Epithelial cell of prostate (primary cell): ENCODE results near the gene DNAH1.
A peak's percentile ranks its signal among the peaks of the same experiment; 100 is the strongest.
"Not testable (repeated sequence)": the region's sequence is repeated elsewhere in the genome, so short reads cannot be mapped to it uniquely, and the experiment has no call there.

Source experiments
- DNase-seq: peaks from one replicate; pipeline ENCODE4 v3.0.0-alpha.2; 2011; ENCODE audit warnings: low read depth, low spot score
- H3K27ac ChIP-seq: fragments of 450-650 bp; 2 replicates; pipeline ENCODE4 v1.5.1; 2017; ENCODE audit warnings: mild to moderate bottlenecking

Gene DNAH1

DNA sequence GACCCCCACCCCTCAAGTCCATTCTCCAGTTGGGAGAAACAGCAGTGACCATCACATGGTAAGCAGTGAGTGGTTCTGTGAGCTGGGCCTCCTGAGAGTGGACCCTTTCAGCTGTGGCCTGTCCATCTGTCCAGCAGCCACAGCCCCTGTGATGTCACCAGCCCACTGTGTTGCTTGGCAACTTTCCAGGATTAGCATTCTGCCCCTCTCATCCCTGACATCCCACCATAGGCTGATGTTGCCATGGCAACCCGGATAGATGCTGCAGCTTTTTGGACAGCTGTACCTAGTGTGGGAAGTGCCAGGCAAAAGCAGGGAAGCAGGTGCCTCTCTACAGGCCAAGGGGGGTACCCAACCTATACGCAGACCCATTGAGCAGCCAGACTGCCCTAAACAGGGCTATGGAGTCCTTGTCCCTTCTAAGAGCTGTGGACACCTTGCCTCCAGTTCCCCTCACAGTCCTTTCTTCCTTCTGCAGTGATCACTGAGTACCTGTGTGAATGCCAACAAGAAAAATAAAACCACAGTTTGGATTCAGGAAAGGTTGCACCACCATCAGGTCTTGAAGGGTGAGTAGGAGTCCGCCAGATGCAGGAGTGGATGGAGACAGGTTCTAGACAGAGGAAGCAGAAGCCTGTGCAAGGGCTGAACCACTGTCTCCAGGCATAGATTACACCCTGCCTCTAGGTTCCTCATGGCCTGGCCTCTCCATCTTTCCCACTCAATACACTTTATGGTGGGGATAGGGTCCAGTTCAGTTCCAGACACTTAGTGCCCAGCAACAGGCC is at the start of gene DNAH1:
TSS of gene DNAH1 (plus strand) at position 343 of the 788 bp plus-strand sequence. CDS start 6,124 bp downstream, outside the sequence.
- no peak for DNase-seq
- no peak within 1 kb of the TSS for H3K27ac ChIP-seq

GRCh38 chr3:52268036-52268435 is 48.1 kb upstream of the DNAH1 start:
- H3K27ac ChIP-seq: peak overlapping the region; percentile 28
- no peak for DNase-seq

GRCh38 chr3:52269776-52270175 is 46.3 kb upstream of the DNAH1 start:
- H3K27ac ChIP-seq: no peak overlapping the region
- no peak for DNase-seq

GRCh38 chr3:52270252-52270754 is 45.8 kb upstream of the DNAH1 start:
- DNase-seq: no peak
- H3K27ac ChIP-seq: no peak overlapping the region

- DNase-seq, H3K27ac ChIP-seq: not testable (repeated sequence)
These were observed 43.9 kb upstream of the DNAH1 start for GRCh38 chr3:52272172-52272571.

DNA sequence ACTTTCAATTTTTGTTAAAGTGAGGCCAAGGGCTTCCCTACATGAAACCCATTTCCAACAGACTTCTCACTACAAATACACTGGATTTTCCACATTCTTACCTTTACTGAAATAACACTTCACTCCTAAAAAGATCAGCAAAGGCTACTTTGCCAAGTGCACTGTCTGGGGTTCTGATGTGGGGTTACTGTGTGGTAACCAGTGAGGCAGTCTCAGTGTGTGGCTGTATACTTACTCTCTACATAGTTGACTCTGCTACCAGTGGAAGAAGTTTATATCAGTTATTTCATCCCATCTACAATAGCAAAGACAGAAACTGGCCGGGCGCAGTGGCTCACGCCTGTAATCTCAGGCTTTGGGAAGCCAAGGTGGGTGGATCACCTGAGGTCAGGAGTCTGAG is 43.3 kb upstream of the DNAH1 start:
- no peak overlapping the region for H3K27ac ChIP-seq
- no peak for DNase-seq

DNA sequence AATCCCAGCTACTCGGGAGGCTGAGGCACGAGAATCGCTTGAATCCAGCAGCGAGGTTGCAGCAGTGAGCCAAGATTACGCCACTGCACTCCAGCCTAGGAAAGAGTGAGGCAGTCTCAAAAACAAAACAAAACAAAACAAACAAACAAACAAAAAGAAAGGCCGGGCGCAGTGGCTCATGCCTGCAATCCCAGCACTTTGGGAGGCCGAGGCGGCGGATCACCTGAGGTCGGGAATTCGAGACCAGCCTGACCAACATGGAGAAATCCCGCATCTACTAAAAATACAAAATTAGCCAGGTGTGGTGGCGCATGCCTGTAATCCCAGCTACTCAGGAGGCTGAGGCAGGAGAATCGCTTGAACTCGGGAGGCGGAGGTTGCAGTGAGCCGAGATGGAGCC is 41.3 kb upstream of the DNAH1 start:
- H3K27ac ChIP-seq, DNase-seq: not testable (repeated sequence)

GRCh38 chr3:52277071-52277964 is 38.8 kb upstream of the DNAH1 start:
- H3K27ac ChIP-seq: peak overlapping the region; percentile 94
- no peak for DNase-seq

GRCh38 chr3:52277972-52278509 is 38.1 kb upstream of the DNAH1 start:
- no peak for DNase-seq
- peak overlapping the region; percentile 94 for H3K27ac ChIP-seq

DNA sequence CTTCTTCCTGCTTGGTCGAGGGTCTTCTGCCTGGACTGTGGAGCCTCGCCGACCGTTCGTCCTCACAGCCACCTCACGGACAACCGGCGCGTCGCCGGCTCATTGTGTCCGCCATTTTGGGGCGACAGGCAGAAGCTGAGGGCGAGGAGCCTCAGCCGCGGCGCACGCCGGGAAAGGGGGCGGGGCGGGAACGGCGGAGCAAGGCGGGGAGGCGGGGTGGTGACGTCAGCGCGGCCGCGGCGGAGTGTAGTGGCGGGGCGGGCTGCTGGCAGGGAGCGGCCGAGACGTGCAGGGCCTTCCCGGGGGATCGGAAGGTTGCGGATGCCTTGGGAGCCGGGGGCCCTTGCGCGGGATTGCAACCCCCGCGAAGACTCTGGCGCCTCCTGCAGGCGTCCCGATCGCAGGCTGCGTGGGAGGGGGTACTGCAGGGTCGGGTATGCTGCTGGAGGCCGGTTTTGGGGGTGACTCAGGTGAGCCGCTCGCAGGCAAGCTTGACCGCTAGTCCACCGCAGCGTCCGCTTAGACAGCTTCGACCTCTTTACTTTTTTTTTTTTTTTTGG is 37.5 kb upstream of the DNAH1 start, which contains the start of gene WDR82:
TSS of gene WDR82 (minus strand) at position 140 of the 560 bp plus-strand sequence. CDS start 288 bp downstream, outside the sequence.
- DNase-seq: peak; percentile 43
- H3K27ac ChIP-seq: peak within 1 kb of the TSS; percentile 94

- H3K27ac ChIP-seq: peak overlapping the region; percentile 94
- no peak for DNase-seq
These were observed 36.5 kb upstream of the DNAH1 start for GRCh38 chr3:52279596-52279995.

DNA sequence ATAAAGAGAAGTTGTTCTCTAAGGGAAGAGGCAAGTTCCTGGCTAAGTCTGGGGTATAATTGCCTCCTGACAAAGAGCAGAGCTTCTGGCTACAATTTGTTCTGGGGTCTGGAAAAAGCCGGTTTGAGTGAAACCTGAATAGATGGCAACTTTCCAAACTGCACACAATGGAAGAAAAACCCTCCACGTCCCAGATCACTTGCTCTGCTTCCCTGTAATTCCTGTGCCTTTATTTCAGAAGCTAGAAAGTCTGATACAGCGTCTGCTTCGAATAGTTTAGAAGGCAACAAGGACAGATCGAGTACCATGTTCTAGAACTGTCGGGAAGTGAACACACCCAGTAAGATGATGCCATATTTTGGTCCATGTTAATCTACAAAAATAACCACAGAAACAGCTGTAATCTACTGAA is 36.1 kb upstream of the DNAH1 start:
- DNase-seq: no peak
- peak overlapping the region; percentile 94 for H3K27ac ChIP-seq

- no peak for DNase-seq
- H3K27ac ChIP-seq: peak overlapping the region; percentile 23
These were observed 33.9 kb upstream of the DNAH1 start for GRCh38 chr3:52281981-52282801.

- H3K27ac ChIP-seq: no peak overlapping the region
- no peak for DNase-seq
These were observed 32.8 kb upstream of the DNAH1 start for GRCh38 chr3:52283306-52283705.

- not testable (repeated sequence) for H3K27ac ChIP-seq
These were observed 32.1 kb upstream of the DNAH1 start for GRCh38 chr3:52284051-52284450.

GRCh38 chr3:52286777-52287110 is 29.4 kb upstream of the DNAH1 start:
- H3K27ac ChIP-seq: peak overlapping the region; percentile 100
- DNase-seq: no peak

More at GRCh38 chr3:52284051-52284450, 32.1 kb upstream of the DNAH1 start:
- DNase-seq: not testable (repeated sequence)

GRCh38 chr3:52288674-52289073 is 27.4 kb upstream of the DNAH1 start:
- H3K27ac ChIP-seq: peak overlapping the region; percentile 100
- DNase-seq: no peak

DNA sequence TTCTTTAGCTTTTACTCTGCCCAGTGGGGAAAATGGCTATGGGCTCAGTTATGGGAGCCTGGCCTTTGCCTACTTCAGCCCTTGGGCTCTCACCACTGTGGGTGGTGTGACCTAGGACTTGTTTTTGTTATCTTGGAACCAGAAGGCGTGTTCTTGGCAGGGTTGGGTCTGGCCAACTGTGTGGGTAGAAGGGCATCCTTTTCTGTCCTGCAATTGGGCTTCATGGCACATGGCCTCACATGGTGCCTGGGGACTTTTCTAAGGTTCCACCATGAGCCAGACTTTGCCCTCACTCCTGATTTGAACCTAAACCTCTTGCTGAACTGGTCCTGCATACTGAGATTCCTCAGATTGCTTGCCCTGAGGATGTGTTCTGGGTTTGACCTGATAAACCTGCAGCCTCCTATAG is 26.8 kb upstream of the DNAH1 start:
- DNase-seq: no peak
- H3K27ac ChIP-seq: no peak overlapping the region
